ENCODE data around the gene CCL3.
"Not testable (repeated sequence)": the region's sequence is repeated elsewhere in the genome, so short reads cannot be mapped to it uniquely, and the experiment has no call there.

- not testable (repeated sequence) for TF ChIP-seq CTCF (IDR thresholded peaks at IDR 0.05); ZFX (IDR thresholded peaks at IDR 0.05; ENCODE audit: borderline replicate concordance)
These were observed 14.3 kb upstream of the CCL3 start for GRCh38 chr17:36104246-36104645.

All from 22Rv1 (cell line).